ENCODE measurements around the gene FADS2. TPM values are rescaled to one million over a fixed set of nuclear protein-coding genes. Genes with fewer than 3 reads are reported as not detected.

Gene FADS2
- polyA plus RNA-seq, 1 donor (not counting 4 experiments of a cell fraction or from before 2014, with no cell fraction given), result 196 TPM

DNA sequence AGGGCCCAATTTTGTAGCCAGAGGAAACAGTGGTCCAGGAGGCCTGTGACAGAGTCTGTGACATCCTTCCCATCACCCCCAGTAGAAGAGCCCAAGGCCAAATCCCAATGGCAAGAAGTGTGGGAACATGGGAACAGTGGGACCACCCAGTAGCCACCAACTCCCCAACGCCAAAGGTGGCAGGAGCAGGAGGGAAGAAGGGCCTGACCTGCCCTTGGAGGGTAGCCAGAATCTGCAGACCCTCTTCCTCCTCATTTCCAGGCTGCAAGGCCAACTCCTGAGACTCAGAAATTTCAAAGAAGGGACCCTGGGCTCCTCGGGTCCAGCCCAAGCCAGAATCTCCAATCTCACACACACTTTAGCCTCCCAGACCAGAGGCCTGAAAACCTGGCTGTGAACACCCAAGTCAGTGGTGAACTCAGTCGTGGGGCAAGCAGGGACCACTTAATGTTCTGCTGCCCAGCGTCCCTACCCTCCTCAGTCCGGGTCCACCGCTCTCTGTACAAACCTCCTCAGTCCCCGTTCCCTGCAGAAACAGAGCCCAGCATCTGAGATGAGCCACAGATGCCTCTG lies 83.1 kb downstream of the FADS2 start:
- H3K27ac ChIP-seq (ENCODE audit: control insufficient read depth, insufficient read depth, low read length), result no peak overlapping the region
- H3K4me3 ChIP-seq (ENCODE audit: control insufficient read depth in 2 of 3, extremely low read depth in 1 of 3, insufficient read depth in 2 of 3, low read depth in 1 of 3, low read length in 3 of 3), result no peak overlapping the region
- H3K4me1 ChIP-seq (ENCODE audit: control insufficient read depth, extremely low read depth, insufficient read depth, low read length), result no peaks in the 10 kb centered on the region
- peaks cover 5% of the 10 kb centered on the region for H3K27me3 ChIP-seq (ENCODE audit: control insufficient read depth, extremely low read depth, insufficient read depth, low read length)
- DNase-seq (ENCODE audit: low read depth, low spot score), result no peak
- no peak for TF ChIP-seq EZH2 (IDR thresholded peaks at IDR 0.05; ENCODE audit: low read length)
- TF ChIP-seq, protein P1, sequence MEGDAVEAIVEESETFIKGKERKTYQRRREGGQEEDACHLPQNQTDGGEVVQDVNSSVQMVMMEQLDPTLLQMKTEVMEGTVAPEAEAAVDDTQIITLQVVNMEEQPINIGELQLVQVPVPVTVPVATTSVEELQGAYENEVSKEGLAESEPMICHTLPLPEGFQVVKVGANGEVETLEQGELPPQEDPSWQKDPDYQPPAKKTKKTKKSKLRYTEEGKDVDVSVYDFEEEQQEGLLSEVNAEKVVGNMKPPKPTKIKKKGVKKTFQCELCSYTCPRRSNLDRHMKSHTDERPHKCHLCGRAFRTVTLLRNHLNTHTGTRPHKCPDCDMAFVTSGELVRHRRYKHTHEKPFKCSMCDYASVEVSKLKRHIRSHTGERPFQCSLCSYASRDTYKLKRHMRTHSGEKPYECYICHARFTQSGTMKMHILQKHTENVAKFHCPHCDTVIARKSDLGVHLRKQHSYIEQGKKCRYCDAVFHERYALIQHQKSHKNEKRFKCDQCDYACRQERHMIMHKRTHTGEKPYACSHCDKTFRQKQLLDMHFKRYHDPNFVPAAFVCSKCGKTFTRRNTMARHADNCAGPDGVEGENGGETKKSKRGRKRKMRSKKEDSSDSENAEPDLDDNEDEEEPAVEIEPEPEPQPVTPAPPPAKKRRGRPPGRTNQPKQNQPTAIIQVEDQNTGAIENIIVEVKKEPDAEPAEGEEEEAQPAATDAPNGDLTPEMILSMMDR (optimal IDR thresholded peaks at IDR 0.05 in 1 of 3, IDR thresholded peaks at IDR 0.05 in 1 of 3, conservative IDR thresholded peaks at IDR 0.05 in 1 of 3; ENCODE audit: extremely low read depth in 1 of 3, insufficient read depth in 2 of 3, low read length in 3 of 3), result no peak
- no peaks in the 10 kb centered on the region for H3K36me3 ChIP-seq (ENCODE audit: control insufficient read depth in 2 of 2, extremely low read depth in 1 of 2, insufficient read depth in 2 of 2, low read length in 2 of 2)
- no peak overlapping the region for H2AFZ ChIP-seq (ENCODE audit: control insufficient read depth, low read length)
- dilution Hi-C loops (cut with MboI; ENCODE audit: extremely low pct_ligation_motif_present, low sequenced_read_pairs), result loop anchor here (25.0 kb wide), 1 partner anchor 176 kb away; no protein-coding TSS in a partner anchor
- H3K79me2 ChIP-seq (ENCODE audit: control insufficient read depth, insufficient read depth, low read length), result no peaks in the 10 kb centered on the region
- H4K20me1 ChIP-seq (ENCODE audit: control insufficient read depth, extremely low read depth, insufficient read depth, low read length), result peaks cover 3% of the 10 kb centered on the region
- FAIRE-seq, result no peak
- H3K9ac ChIP-seq (ENCODE audit: control insufficient read depth, extremely low read depth, insufficient read depth, low read length), result no peak overlapping the region
- H3K9me3 ChIP-seq (ENCODE audit: control insufficient read depth, low read depth, low read length), result no peaks in the 10 kb centered on the region
- H3K9me1 ChIP-seq (ENCODE audit: control insufficient read depth, extremely low read depth, insufficient read depth, low read length), result no peaks in the 10 kb centered on the region
- H3K4me2 ChIP-seq (ENCODE audit: control insufficient read depth, extremely low read depth, insufficient read depth, low read depth, low read length), result no peak overlapping the region

- peaks cover 12% of the 10 kb centered on the region for H3K27me3 ChIP-seq (ENCODE audit: control insufficient read depth, extremely low read depth, insufficient read depth, low read length)
- H3K4me2 ChIP-seq (ENCODE audit: control insufficient read depth, extremely low read depth, insufficient read depth, low read depth, low read length), result no peak overlapping the region
- no peak for FAIRE-seq
- no peaks in the 10 kb centered on the region for H3K4me1 ChIP-seq (ENCODE audit: control insufficient read depth, extremely low read depth, insufficient read depth, low read length)
- dilution Hi-C loops (cut with MboI; ENCODE audit: extremely low pct_ligation_motif_present, low sequenced_read_pairs), result loop anchor here (25.0 kb wide), 1 partner anchor 175 kb away; no protein-coding TSS in a partner anchor
- no peaks in the 10 kb centered on the region for H3K9me3 ChIP-seq (ENCODE audit: control insufficient read depth, low read depth, low read length)
- no peaks in the 10 kb centered on the region for H3K9me1 ChIP-seq (ENCODE audit: control insufficient read depth, extremely low read depth, insufficient read depth, low read length)
- H3K27ac ChIP-seq (ENCODE audit: control insufficient read depth, insufficient read depth, low read length), result no peak overlapping the region
- peaks cover 3% of the 10 kb centered on the region for H4K20me1 ChIP-seq (ENCODE audit: control insufficient read depth, extremely low read depth, insufficient read depth, low read length)
- TF ChIP-seq EZH2 (IDR thresholded peaks at IDR 0.05; ENCODE audit: low read length), result no peak
- TF ChIP-seq, protein P1 (optimal IDR thresholded peaks at IDR 0.05 in 1 of 3, IDR thresholded peaks at IDR 0.05 in 1 of 3, conservative IDR thresholded peaks at IDR 0.05 in 1 of 3; ENCODE audit: extremely low read depth in 1 of 3, insufficient read depth in 2 of 3, low read length in 3 of 3), result no peak
- no peak overlapping the region for H3K9ac ChIP-seq (ENCODE audit: control insufficient read depth, extremely low read depth, insufficient read depth, low read length)
- no peak for DNase-seq (ENCODE audit: low read depth, low spot score)
- no peak overlapping the region for H2AFZ ChIP-seq (ENCODE audit: control insufficient read depth, low read length)
- H3K4me3 ChIP-seq (ENCODE audit: control insufficient read depth in 2 of 3, extremely low read depth in 1 of 3, insufficient read depth in 2 of 3, low read depth in 1 of 3, low read length in 3 of 3), result no peak overlapping the region
- H3K79me2 ChIP-seq (ENCODE audit: control insufficient read depth, insufficient read depth, low read length), result no peaks in the 10 kb centered on the region
- no peaks in the 10 kb centered on the region for H3K36me3 ChIP-seq (ENCODE audit: control insufficient read depth in 2 of 2, extremely low read depth in 1 of 2, insufficient read depth in 2 of 2, low read length in 2 of 2)
These were observed 83.8 kb downstream of the FADS2 start for GRCh38 chr11:61911701-61912529.
